DMS79 (cell line): ENCODE results near the gene MEGF6.
"Not testable (repeated sequence)": the region's sequence is repeated elsewhere in the genome, so short reads cannot be mapped to it uniquely, and the experiment has no call there.

Experiments used
- DNase-seq: peaks from one replicate; lab custom pipeline; 2025; lab: John Stamatoyannopoulos, UW

The MEGF6 gene

GRCh38 chr1:3575515-3575914 lies 35.8 kb downstream of the MEGF6 start:
- not testable (repeated sequence) for DNase-seq

GRCh38 chr1:3573500-3573899 lies 37.8 kb downstream of the MEGF6 start:
- DNase-seq, result no peak

GRCh38 chr1:3572638-3573037 lies 38.7 kb downstream of the MEGF6 start:
- not testable (repeated sequence) for DNase-seq

- no peak for DNase-seq
Observed at GRCh38 chr1:3571263-3571662, 40.0 kb downstream of the MEGF6 start.

- DNase-seq, result peak; percentile 19
Observed at GRCh38 chr1:3570066-3570986, 41.0 kb downstream of the MEGF6 start.

GRCh38 chr1:3569436-3569835 lies 41.9 kb downstream of the MEGF6 start:
- DNase-seq, result no peak

- DNase-seq, result no peak
Observed at GRCh38 chr1:3568815-3569435, 42.4 kb downstream of the MEGF6 start.

GRCh38 chr1:3566951-3567804 lies 44.1 kb downstream of the MEGF6 start:
- no peak for DNase-seq

GRCh38 chr1:3566003-3566885 lies 45.1 kb downstream of the MEGF6 start:
- no peak for DNase-seq

GRCh38 chr1:3564921-3565831 lies 46.1 kb downstream of the MEGF6 start:
- DNase-seq, result no peak

- no peak for DNase-seq
Observed at GRCh38 chr1:3563610-3564009, 47.7 kb downstream of the MEGF6 start.

GRCh38 chr1:3563125-3563524 lies 48.2 kb downstream of the MEGF6 start:
- DNase-seq, result no peak

- DNase-seq, result no peak
Observed at GRCh38 chr1:3562712-3563111, 48.6 kb downstream of the MEGF6 start.

GRCh38 chr1:3561702-3562101 lies 49.6 kb downstream of the MEGF6 start:
- DNase-seq, result no peak

- no peak for DNase-seq
Observed at GRCh38 chr1:3560981-3561380, 50.3 kb downstream of the MEGF6 start.

GRCh38 chr1:3560251-3560871 lies 50.9 kb downstream of the MEGF6 start:
- no peak for DNase-seq

- DNase-seq, result no peak
Observed at GRCh38 chr1:3558036-3558726, 53.1 kb downstream of the MEGF6 start.

GRCh38 chr1:3557366-3557765 lies 53.9 kb downstream of the MEGF6 start:
- DNase-seq, result no peak

- no peak for DNase-seq
Observed at GRCh38 chr1:3556336-3556735, 55.0 kb downstream of the MEGF6 start.
